22Rv1 (cell line): Measurements from ENCODE around the gene CNPY4.

Source experiments
- ZFX ChIP-seq: fragments of 450-650 bp; IDR thresholded peaks from 2 replicates; pipeline ENCODE4 v1.6.1; 2017; ENCODE audit warnings: antibody characterized with exemption, borderline replicate concordance
- TF ChIP-seq, protein P1 (sequence below): fragments of 450-650 bp; IDR thresholded peaks from 2 replicates; pipeline ENCODE4 v1.5.1; 2017; ENCODE audit warnings: mild to moderate bottlenecking

DNA sequence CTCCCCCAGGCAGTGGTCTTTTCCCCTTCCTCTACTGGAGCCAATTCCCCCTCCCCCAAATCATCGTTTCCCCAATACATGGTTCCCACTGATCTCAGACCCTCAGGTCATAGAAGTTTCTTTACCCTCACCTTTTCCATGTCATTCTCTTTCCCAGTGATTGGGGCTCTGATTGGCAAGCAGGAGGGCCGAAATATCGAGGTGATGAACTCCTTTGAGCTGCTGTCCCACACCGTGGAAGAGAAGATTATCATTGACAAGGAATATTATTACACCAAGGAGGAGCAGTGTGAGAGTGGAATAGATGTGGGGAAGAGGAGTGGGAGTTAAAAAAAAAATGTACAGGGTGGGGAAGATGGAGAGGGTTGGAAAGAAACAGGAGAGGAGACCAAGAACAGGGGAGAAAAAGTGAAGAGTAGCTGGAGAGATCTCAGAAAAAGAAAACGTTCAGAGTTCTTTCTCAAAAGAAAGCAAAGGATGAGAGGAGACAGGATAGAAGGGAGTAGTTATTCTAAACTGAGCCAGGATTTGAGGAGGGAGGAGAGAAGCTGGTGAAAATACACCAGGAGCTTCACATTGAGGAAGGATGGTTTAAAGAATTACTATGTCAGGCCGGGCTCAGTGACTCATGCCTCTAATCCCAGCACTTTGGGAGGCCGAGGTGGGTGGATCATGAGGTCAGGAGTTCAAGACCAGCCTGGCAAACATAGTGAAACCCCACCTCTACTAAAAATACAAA, 29.8 kb upstream of the CNPY4 start:
- TF ChIP-seq, protein P1, sequence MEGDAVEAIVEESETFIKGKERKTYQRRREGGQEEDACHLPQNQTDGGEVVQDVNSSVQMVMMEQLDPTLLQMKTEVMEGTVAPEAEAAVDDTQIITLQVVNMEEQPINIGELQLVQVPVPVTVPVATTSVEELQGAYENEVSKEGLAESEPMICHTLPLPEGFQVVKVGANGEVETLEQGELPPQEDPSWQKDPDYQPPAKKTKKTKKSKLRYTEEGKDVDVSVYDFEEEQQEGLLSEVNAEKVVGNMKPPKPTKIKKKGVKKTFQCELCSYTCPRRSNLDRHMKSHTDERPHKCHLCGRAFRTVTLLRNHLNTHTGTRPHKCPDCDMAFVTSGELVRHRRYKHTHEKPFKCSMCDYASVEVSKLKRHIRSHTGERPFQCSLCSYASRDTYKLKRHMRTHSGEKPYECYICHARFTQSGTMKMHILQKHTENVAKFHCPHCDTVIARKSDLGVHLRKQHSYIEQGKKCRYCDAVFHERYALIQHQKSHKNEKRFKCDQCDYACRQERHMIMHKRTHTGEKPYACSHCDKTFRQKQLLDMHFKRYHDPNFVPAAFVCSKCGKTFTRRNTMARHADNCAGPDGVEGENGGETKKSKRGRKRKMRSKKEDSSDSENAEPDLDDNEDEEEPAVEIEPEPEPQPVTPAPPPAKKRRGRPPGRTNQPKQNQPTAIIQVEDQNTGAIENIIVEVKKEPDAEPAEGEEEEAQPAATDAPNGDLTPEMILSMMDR: no peak
- no peak for TF ChIP-seq ZFX
